T-helper 17 cell (primary cell): ENCODE measurements around the gene NPS. TPM values are rescaled to one million over a fixed set of nuclear protein-coding genes. Genes with fewer than 3 reads are reported as not detected.

Experiments
- ATAC-seq: fragments of 150-1000 bp; cut with Tn5 transposase; 2 replicates; pipeline ENCODE4 v1.10.0; 2021; ENCODE audit warnings: mild to moderate bottlenecking, moderate library complexity
- DNase-seq, 3 donors: peaks; one replicate each; pipeline versions ENCODE4 v3.0.0 to v3.0.0-alpha.2; 2020 to 2021
- H3K9me3 ChIP-seq: one replicate; pipeline ENCODE4 v1.7.0; 2013; ENCODE audit warnings: low read length, mild to moderate bottlenecking; ENCODE audit not compliant: control insufficient read depth, poor library complexity, severe bottlenecking
- H3K27ac Mint-ChIP-seq: one replicate; pipeline ENCODE4 v1.8.0; 2022; ENCODE audit warnings: mild to moderate bottlenecking, moderate library complexity, mixed read lengths
- H3K27me3 Mint-ChIP-seq: one replicate; pipeline ENCODE4 v1.8.0; 2022; ENCODE audit warnings: mixed read lengths
- H3K36me3 Mint-ChIP-seq: one replicate; pipeline ENCODE4 v1.8.0; 2022; ENCODE audit warnings: low read depth, mixed read lengths
- H3K4me1 Mint-ChIP-seq: one replicate; pipeline ENCODE4 v1.8.0; 2022; ENCODE audit warnings: mild to moderate bottlenecking, mixed read lengths
- H3K4me3 Mint-ChIP-seq: one replicate; pipeline ENCODE4 v1.8.0; 2022; ENCODE audit warnings: mild to moderate bottlenecking, moderate library complexity, mixed read lengths
- total RNA-seq, 4 donors: library from RNA in 2 of 4; stranded (reverse) in 2 of 4; gene quantifications; one replicate each; pipeline ENCODE4 v1.2.3 and lab custom pipeline; 2022 to 2026

NPS gene
- total RNA-seq, 2 donors from 2014 or later: not detected

DNA sequence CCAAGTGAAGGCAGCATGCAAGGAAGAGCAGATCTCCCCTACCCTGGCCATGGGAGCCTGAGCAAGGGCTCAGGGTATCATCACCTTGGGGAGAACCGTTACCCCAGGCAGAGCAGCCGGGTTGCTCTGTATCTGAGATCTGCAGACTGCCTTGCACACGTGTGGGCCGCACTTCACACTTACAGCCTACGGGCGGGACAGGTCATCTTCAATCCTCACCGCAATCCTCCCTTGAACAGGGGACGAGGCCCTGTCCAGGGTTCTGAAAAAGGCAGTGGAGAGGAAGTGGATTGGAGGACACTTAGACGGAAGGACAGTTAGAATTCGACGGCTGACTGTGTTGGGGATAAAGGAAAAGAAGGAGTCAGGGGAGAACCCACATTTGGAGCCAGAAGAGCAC is 51.4 kb downstream of the NPS start:
- ATAC-seq (no peak), DNase-seq (no peak)
- Mint-ChIP-seq H3K4me3 (no peak overlapping the region), H3K4me1 (no peaks in the 10 kb centered on the region), H3K27me3 (peaks cover 14% of the 10 kb centered on the region), H3K36me3 (no peaks in the 10 kb centered on the region), H3K27ac (no peak overlapping the region)
- no peaks in the 10 kb centered on the region for H3K9me3 ChIP-seq

Other genes with a start within 250 kb of the NPS start
- gene FOXI2, start 187.9 kb downstream of the NPS start, total RNA-seq: not detected